Measurements from ENCODE around the gene SIPA1L2.

Gene SIPA1L2

DNA sequence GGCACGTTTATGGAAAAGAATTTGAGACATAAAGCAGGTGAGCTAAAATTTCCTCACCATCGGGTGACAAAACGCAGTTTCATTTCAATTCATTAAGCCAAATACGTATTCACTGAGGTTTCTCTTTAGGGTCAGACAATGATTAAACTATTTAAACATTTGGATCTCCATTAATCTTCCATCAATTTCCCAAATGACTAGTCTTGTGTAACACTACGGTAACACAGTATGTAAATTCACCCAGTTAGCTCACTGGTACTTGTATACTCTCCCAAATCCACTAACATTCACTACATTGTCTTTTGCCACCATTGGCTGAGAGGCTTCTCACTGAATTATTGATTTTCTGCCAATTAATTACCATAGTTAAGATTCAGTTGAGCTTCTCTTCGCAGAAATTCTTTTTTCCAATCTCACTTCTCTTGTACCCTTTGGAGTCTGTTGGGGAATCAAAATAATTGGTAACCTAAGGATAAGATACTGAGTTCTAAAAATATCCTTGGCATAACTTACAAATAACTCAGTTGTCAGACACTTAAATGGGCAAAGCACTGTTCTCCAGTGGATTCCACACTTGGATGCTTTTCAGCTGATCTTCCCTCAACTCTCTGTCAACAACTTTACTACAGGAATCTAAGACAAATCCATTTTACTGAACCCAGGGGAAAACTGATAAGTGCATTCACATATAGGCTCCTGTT lies 40.7 kb downstream of the SIPA1L2 start:
- no peak for DNase-seq (ENCODE audit: low read depth)

DNA sequence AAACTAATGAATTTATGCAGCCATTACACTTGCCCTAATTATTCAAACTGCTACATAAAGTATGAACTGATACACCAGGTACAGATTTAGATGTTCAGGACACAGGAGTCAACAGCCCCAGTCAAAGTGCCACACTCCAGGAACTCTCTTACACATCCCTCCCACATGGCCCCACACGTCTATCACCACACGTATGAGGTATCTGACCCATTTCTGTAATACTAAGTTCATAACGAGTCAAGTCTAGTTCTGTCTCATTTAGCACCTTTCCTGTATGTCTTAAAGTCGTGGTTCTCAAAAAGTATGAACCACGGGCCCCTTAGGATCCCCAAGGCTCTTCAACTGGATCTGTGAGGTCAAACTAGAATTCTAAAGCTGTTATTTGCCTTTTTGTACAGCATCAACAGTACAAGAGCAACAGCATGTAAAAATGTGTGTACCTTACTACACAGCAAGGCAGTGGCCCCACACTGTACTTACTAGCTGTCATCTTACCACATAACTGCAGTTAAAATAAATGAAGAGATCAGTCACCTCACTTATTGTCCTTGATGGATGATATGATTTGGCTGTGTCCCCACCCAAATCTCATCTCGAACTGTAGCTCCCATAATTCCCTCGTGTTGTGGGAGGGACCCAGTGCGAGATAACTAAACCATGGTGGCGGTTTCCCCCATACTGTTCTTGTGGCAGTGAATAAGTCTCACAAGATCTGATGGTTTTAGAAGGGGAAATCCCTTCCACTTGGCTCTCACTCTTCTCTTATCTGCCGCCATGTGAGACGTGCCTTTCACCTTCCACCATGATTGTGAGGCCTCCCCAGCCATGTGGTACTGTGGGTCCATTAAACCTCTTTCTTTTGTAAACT lies 42.6 kb downstream of the SIPA1L2 start:
- no peak for DNase-seq (ENCODE audit: low read depth)

DNA sequence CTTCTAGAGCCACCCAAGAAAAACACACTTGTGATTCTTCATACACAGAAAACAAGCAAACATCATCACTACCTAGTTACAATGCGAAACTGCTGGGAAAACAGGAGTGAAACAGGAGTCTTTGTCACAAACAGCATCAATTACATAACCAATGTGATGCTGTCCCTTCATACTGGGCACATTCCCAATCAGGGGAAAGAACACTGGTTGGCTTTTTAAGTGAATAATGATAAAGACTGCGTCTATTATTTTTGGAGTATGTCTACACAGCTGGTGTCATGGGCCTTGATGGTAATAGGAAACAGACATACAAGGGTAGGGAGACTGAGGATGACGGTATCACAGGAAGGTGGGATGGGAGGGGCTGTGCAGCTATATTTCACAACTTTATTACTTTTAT lies 43.3 kb downstream of the SIPA1L2 start:
- no peak for DNase-seq (ENCODE audit: low read depth)

GRCh38 chr1:232585486-232585885 lies 44.4 kb downstream of the SIPA1L2 start:
- no peak for DNase-seq (ENCODE audit: low read depth)

DNA sequence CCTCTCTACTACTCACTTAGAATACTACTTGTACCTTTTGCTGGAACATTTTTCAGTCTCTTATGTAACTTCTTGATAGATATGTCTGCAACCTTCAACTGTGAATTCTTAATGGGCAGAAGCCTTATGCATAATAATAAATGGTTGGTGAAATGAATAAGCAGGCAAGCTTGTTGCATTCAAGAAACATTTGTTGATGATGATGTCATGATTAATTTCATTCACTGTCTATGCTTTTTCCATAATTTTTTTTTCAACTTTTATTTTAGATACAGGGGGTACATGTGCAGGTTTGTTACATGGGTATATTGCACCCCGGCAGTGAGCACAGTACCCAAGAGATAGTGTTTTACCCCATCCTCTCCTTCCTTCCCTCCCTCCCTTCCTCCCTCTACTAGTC lies 48.0 kb downstream of the SIPA1L2 start:
- DNase-seq (ENCODE audit: low read depth) = no peak

Data from amniotic epithelial cell (primary cell).